ENCODE data around the gene FAM163A.
A peak's percentile ranks its signal among the peaks of the same experiment; 100 is the strongest.
"Not testable (repeated sequence)": the region's sequence is repeated elsewhere in the genome, so short reads cannot be mapped to it uniquely, and the experiment has no call there.

Gene FAM163A

GRCh38 chr1:179798213-179798863 is 55.2 kb downstream of the FAM163A start:
- no peak for DNase-seq

GRCh38 chr1:179798864-179799516 is 55.9 kb downstream of the FAM163A start:
- no peak for DNase-seq

- no peak for DNase-seq
These were observed 57.4 kb downstream of the FAM163A start for GRCh38 chr1:179800481-179800880.

GRCh38 chr1:179803104-179803503 is 60.0 kb downstream of the FAM163A start:
- no peak for DNase-seq

- DNase-seq: no peak
These were observed 60.8 kb downstream of the FAM163A start for GRCh38 chr1:179803918-179804317.

GRCh38 chr1:179804417-179804816 is 61.3 kb downstream of the FAM163A start:
- not testable (repeated sequence) for DNase-seq

GRCh38 chr1:179805291-179806195 is 62.5 kb downstream of the FAM163A start:
- DNase-seq: no peak

GRCh38 chr1:179806333-179806732 is 63.2 kb downstream of the FAM163A start:
- no peak for DNase-seq

GRCh38 chr1:179807291-179807690 is 64.2 kb downstream of the FAM163A start:
- no peak for DNase-seq

GRCh38 chr1:179807691-179808485 is 64.8 kb downstream of the FAM163A start:
- no peak for DNase-seq

- DNase-seq: no peak
These were observed 65.4 kb downstream of the FAM163A start for GRCh38 chr1:179808503-179808902.

GRCh38 chr1:179809506-179810366 is 66.6 kb downstream of the FAM163A start:
- peak; percentile 68 for DNase-seq

GRCh38 chr1:179810367-179810715 is 67.2 kb downstream of the FAM163A start:
- peak; percentile 24 for DNase-seq

GRCh38 chr1:179812501-179813292 is 69.6 kb downstream of the FAM163A start:
- DNase-seq: no peak

GRCh38 chr1:179813626-179814545 is 70.8 kb downstream of the FAM163A start:
- no peak for DNase-seq

- DNase-seq: no peak
These were observed 71.4 kb downstream of the FAM163A start for GRCh38 chr1:179814546-179814838.

GRCh38 chr1:179815641-179816040 is 72.5 kb downstream of the FAM163A start:
- DNase-seq: no peak

GRCh38 chr1:179816196-179816960 is 73.3 kb downstream of the FAM163A start:
- DNase-seq: peak; percentile 17

GRCh38 chr1:179817056-179817455 is 74.0 kb downstream of the FAM163A start:
- DNase-seq: no peak

Data from activated CD4-positive, CD25-positive, alpha-beta regulatory T cell treated with anti-CD3 and anti-CD28 coated beads, Interleukin-2, amount 50 U/mL, for 72 hours (primary cell).